NCI-H187 treated with DMSO at 0.1 percent for 48 hours (cell line): ENCODE results near the gene TPRN.

ENCODE experiments used
- DNase-seq: peaks from one replicate; lab custom pipeline; 2025; lab: John Stamatoyannopoulos, UW

TPRN gene

DNA sequence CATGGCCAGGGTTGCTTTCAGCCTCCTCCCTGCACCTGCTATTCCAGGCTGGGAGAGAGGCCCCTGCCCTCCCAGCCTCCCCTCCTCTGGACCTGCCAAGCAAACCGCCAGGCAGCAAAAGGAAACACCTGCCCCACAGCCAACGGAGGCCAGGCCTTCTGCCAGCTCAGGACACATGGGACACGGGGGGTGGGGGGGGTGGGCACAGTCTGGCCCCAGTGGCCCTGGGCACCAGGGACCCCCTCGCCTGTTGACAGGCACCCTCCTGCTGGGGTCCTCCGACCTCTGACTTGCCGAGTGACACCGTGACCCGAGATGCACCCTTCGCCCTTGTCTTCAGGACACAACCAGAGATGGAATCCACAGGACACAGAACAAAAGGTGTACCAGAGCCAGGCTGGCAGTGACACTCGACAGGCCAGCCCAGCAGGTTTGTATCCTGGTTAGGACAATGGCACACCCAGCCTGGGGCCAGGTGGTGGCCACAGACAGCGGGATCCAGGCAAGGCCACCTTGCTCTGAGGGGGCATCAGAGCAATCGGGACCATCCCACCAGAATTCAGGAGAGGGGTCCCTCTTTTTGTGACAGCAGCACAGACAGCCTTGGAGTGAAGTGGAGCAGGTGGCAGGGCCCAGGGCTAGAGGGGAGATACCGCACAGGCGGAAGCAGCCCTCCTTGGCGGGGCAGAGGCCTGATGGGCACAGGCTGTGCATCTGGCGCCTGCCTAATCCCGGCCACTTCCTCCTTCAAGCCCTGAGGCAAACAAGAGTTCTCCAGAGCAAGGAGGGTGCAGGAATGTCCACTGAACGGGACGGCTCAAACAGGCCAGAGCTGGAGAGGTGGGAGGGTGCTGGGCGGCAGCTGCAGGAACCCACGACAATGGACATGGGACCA lies 27.4 kb downstream of the TPRN start:
- DNase-seq, result no peak

GRCh38 chr9:137171149-137171900 lies 29.2 kb downstream of the TPRN start:
- no peak for DNase-seq

GRCh38 chr9:137170486-137171148 lies 29.9 kb downstream of the TPRN start:
- no peak for DNase-seq

GRCh38 chr9:137169896-137170358 lies 30.6 kb downstream of the TPRN start, which contains the start of gene LRRC26:
Gene LRRC26, minus strand, starts transcription at chr9:137170051. Its CDS starts 108 bp downstream, at chr9:137169943.
- DNase-seq, result no peak

DNA sequence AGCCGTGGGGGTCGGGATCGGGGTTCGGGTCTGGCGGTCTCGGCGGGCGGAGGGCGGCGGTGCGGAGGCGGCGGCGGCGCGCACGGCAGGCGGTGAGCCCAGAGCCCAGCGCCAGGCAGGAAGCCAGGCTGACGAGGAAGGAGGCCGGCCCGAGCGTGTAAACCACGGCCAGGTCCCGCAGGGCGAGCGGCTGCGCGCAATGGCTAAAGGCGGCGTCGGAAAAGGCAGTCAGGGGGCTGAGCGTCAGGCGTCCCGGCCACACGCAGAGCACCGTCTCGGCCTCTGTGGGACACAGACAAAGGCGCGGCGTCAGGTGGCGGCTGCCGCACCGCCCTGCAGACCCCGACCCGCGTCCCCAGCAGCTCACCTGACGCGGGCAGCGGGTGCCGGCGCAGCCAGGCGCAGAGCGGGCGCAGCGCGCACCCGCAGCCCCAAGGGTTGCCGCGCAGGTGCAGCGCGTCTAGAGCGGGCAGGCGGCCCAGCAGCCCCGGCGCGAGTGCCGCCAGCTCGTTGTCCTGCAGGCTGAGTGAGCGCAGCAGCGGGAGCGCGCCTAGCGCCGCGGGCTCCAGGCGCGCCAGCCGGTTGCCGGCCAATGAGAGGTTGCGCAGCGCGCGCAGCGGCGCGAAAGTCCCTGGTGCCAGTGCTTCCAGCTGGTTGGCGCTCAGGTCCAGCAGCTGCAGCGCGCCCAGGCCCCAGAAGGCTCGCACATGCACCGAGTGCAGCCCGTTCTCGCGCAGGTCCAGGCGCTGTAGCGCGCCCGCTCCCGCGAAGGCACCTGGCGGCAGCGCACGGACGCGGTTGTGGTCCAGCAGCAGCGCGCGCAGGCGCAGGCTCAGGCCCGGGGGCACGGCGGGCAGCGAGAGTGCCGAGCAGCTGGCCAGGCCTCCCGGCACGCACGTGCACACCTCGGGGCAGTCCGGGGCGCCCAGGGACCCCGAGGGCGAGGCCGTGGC lies 31.4 kb downstream of the TPRN start:
- DNase-seq, result no peak

DNA sequence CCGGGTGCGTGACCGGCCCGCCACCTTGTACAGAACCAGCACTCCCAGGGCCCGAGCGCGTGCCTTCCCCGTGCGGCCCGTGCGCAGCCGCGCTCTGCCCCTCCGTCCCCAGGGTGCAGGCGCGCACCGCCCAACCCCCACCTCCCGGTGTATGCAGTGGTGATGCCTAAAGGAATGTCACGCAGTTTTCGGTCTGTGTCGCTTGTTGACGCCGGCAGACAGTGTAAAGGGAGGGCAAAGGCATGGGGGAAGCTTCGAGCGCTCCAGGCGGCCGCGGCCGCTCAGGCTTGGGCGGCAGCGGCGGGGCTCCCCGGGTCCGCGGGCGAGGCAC lies 32.0 kb downstream of the TPRN start:
- DNase-seq, result no peak

DNA sequence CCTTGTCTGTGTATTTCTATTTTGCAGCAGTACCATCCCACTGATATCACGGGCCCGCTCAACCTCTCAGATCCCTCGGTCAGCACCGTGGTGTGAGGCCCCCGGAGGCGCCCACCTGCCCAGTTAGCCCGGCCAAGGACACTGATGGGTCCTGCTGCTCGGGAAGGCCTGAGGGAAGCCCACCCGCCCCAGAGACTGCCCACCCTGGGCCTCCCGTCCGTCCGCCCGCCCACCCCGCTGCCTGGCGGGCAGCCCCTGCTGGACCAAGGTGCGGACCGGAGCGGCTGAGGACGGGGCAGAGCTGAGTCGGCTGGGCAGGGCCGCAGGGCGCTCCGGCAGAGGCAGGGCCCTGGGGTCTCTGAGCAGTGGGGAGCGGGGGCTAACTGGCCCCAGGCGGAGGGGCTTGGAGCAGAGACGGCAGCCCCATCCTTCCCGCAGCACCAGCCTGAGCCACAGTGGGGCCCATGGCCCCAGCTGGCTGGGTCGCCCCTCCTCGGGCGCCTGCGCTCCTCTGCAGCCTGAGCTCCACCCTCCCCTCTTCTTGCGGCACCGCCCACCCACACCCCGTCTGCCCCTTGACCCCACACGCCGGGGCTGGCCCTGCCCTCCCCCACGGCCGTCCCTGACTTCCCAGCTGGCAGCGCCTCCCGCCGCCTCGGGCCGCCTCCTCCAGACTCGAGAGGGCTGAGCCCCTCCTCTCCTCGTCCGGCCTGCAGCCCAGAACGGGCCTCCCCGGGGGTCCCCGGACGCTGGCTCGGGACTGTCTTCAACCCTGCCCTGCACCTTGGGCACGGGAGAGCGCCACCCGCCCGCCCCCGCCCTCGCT lies 32.6 kb downstream of the TPRN start:
- no peak for DNase-seq

DNA sequence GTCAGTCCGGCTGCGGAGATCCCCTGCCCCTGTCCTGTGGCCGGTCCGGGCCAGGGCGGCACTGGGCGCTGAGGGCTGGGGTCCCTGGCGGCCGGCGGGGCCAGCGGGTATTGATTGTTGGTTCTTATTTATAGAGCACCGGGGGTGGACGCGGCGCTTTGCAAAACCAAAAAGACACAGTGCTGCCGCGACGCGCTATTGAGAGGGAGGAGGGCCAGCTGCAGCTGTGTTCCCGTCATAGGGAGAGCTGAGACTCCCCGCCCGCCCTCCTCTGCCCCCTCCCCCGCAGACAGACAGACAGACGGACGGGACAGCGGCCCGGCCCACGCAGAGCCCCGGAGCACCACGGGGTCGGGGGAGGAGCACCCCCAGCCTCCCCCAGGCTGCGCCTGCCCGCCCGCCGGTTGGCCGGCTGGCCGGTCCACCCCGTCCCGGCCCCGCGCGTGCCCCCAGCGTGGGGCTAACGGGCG lies 33.2 kb downstream of the TPRN start:
- no peak for DNase-seq

DNA sequence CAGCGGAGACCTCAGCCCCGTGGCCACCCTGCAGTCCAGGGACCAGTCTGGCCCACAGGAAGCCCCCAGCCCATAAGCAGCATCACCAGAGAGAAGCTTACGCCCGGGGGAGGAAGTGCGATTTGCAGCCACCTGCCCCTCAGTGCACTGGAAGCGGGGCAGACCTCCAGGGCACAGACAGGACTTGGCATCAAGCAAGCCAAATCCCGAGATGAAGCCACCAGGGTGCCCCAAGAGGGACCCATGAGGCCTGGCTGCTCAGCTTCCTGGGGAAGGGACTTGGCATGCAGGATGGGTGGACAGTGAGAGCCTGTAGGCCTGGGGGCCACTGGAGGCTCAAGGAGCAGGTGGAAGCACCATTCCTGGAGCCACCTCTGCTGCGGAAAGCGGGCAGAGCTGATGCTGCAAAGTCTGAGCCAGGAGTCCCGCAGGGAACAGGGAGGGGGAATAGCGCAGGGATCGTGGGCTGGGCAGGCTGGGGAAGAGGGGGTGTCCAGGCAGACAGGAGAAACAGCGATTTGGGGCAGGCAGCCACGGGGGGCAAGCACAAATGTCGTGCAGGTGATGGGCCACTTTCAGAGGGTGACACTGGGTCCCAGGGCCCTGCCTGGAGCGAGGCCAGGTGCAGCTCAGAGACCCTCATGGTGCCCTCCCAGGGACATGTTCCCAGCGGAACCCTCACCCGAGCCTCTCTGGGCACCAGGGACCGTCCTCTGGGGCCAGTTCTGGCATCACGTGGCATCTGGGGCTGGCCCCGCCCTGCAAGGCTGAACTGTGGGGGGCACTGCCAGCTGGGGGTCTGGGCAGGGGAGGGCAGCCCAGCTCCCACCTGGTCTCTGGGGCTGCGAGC lies 33.9 kb downstream of the TPRN start:
- no peak for DNase-seq

DNA sequence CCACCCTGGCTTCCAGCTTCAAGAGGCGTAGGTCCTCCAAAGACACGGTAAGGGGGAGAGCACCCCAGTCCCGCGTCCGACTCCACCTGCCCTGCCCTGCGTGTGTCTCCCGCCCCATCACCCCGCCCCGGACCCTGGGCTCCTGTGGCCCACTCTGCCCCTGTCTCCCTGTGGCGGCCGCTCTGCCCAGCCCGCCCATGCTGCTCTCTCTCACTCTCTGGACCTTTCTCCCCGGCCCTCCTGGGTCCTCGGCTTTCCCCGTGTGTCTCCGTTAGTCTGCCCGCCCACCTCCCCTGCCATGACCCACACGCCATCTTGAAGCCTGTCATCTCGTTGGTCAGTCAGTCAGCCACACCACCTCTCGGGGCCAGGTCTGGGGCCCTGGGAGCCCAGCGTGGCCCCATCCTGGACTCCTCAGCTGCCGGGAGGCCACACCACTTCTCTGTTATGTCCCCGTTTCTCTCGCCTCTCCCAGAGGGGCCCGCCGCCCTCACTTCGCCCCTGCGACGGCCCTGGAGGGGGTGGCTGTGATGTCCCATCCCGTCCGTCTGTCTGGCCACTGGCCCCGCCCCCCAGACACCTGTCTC lies 35.2 kb downstream of the TPRN start:
- no peak for DNase-seq

DNA sequence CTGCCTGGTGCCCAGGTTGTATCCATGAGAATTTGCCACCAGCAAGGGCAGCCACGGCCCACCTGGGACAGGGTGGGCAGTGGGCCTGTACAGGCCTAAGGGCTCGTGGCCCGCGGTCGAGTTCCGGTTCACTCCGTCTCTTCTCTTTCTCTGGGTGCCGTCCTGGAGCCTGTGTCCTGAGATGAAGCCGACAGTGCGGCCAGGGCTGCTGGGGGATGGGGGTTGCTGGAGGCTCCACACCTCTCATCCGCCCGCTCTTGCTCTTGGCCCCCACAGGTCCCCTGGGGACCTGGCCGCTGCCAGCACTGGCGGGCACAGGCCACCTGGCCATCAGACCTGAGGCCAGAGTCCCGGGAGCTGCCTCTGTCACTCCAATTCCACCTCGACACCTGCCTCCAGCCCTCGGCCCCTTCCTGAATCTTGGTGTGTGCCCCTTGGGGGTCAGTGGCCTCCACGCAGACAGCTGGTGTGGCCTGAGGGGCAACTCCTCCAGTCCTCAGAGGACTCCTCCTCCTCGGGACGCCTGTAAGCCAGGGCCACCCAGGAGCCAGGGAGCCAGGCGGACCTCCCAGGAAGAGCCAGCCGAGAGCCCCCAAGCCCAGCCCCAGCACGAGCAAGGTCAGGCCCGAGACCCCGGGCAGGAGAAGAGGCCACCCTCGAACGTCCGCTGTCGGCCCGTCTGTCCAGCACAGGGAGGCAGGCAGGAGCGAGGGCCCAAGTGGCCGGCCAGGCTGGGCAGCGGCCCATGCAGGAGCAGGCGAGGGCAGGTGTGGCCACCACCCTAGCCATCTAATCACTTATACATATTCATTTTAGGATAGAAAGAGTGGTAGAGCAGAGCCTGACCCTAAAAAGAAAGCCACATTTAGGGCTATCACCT lies 35.9 kb downstream of the TPRN start:
- no peak for DNase-seq

DNA sequence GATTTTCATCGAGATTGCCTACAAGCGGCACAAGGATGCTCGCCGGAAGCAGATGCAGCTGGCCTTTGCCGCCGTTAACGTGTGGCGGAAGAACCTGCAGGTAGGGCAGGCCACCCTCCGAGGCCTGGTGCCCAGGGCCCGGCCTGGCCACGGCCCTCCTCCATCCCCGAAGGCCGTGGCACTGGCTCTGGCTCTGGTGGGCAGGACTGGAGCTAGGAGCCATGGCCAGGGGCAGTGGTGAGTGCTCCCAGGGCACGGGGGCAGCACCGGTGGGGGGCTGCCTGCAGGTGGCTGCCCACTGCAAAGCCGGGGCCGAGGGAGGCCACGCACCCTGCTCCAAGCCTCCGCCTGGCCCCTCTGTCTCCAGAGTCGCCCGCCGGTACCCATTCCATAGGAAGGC lies 36.7 kb downstream of the TPRN start:
- no peak for DNase-seq

- DNase-seq, result no peak
These were observed 37.2 kb downstream of the TPRN start for GRCh38 chr9:137163365-137163715.

DNA sequence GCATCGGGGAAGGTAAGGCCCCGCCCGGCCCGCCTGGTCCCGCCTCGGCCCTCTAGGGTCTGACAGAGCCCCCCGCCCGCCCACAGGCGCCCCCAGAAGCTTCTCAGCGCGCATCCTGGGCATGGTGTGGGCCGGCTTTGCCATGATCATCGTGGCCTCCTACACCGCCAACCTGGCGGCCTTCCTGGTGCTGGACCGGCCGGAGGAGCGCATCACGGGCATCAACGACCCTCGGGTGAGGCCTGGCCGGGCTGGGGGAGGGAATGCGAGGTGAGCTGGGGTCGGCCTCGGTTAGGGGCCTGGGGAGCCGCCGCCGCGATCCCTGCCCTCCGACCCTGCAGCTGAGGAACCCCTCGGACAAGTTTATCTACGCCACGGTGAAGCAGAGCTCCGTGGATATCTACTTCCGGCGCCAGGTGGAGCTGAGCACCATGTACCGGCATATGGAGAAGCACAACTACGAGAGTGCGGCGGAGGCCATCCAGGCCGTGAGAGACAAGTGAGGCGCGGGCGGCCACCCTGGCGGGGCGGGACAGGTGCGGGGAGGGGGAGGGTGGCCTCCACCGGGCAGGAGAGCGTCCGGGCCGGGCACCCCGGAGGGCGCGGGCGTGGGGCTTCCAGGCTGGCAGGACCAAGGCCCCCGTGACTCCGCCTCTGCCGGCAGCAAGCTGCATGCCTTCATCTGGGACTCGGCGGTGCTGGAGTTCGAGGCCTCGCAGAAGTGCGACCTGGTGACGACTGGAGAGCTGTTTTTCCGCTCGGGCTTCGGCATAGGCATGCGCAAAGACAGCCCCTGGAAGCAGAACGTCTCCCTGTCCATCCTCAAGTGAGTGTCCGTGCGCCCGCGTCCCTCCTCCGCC lies 37.8 kb downstream of the TPRN start:
- no peak for DNase-seq

DNA sequence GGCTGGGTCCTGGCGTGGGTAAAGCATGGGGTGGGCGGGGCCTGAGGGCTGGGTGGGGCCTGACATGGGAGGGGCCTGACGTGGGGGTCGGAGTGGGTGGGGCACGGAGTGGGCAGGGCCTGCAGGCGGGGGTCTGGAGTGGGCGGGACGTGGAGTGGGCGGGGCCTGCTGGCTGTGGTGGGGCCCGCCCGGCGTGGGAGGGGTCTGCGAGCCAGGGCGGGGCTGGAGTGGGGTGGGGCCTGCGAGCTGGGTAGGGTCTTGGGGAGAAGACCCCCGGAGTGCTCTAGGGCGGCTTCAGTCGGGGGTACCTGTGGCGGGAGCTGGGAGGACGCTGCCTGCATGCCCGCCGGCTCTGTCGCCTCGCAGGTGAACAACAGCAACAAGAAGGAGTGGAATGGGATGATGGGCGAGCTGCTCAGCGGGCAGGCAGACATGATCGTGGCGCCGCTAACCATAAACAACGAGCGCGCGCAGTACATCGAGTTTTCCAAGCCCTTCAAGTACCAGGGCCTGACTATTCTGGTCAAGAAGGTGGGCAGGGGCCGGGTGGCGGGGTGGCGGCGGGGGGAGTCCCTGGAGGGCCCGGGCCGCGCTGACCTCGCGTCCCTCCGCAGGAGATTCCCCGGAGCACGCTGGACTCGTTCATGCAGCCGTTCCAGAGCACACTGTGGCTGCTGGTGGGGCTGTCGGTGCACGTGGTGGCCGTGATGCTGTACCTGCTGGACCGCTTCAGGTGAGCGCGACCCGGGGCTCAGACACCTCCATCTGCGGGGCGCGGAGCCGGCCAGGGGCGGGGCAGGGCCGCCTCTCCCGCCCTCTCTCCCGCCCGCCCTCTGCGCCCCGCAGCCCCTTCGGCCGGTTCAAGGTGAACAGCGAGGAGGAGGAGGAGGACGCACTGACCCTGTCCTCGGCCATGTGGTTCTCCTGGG lies 38.7 kb downstream of the TPRN start:
- no peak for DNase-seq
